Parietal lobe (tissue), 2 donors: ENCODE results near the gene RAB7A. TPM values are rescaled to one million over a fixed set of nuclear protein-coding genes. Genes with fewer than 3 reads are reported as not detected.

ENCODE experiments used
- small RNA-seq: library from RNA; depleted of rRNA; stranded (forward); fragments of <200 nt; gene quantifications from one replicate; pipeline ENCODE3, GENCODE V24; 2014; ENCODE audit warnings: low replicate concordance
- total RNA-seq: library from RNA; depleted of rRNA; stranded (reverse); fragments of >200 nt; gene quantifications from one replicate; pipeline ENCODE4 v1.2.3, GENCODE V29; 2014

The RAB7A gene
- total RNA-seq: 51.0 TPM

GRCh38 chr3:128726023-128727016 is at the start of gene RAB7A:
Gene RAB7A (plus strand): TSS chr3:128726183. CDS start chr3:128795368, 69,185 bp downstream.

Small RNA genes within 50 kb of the gene (small RNA-seq; reads per million reads assigned to genes)
- gene RF00399: not detected

Other genes with a start within 250 kb of the RAB7A start
- gene GATA2, start 233.0 kb upstream of the RAB7A start, total RNA-seq: 0.31 TPM
- 147 TPM for gene RPN1, start 75.4 kb upstream of the RAB7A start, total RNA-seq
- 49.1 TPM for gene ACAD9, start 153.4 kb downstream of the RAB7A start, total RNA-seq